Common myeloid progenitor, CD34-positive (primary cell): ENCODE measurements around the gene PBX4.

Experiments
- CTCF ChIA-PET: fragments of 350-600 bp; sonication (Branson Sonifier 250); formaldehyde crosslinking; loops from one replicate; lab custom pipeline; 2021; ENCODE audit warnings: antibody characterized with exemption; lab: Charles Lee
- POLR2A ChIA-PET: fragments of 350-600 bp; sonication (Branson Sonifier 250); formaldehyde crosslinking; loops from one replicate; lab custom pipeline; 2021; ENCODE audit warnings: antibody characterized with exemption; lab: Charles Lee
- DNase-seq, 3 donors: peaks; one replicate each; pipeline versions ENCODE4 v3.0.0 to v3.0.0-alpha.2; 2013
- H3K27ac ChIP-seq, 2 experiments: 1 replicate in 1 of 2; 2 replicates in 1 of 2; pipeline ENCODE4 v1.7.0; 2013; ENCODE audit warnings: inconsistent platforms in 2 of 2, low read length in 2 of 2, mild to moderate bottlenecking in 2 of 2, low read depth in 1 of 2, moderate library complexity in 1 of 2; ENCODE audit not compliant: severe bottlenecking in 2 of 2, insufficient read depth in 1 of 2, poor library complexity in 1 of 2
- H3K27me3 ChIP-seq, 5 experiments: replicated peaks in 2 of 5; 1 replicate in 3 of 5; 2 replicates in 2 of 5; pipeline versions ENCODE4 v1.6.1 to v1.7.0; 2013; ENCODE audit warnings: low read length in 4 of 5, mild to moderate bottlenecking in 2 of 5, moderate library complexity in 2 of 5, inconsistent platforms in 1 of 5; ENCODE audit not compliant: insufficient read depth in 5 of 5, control insufficient read depth in 4 of 5
- H3K36me3 ChIP-seq, 4 experiments: 1 replicate in 2 of 4; 2 replicates in 2 of 4; pipeline versions ENCODE4 v1.6.1 to v1.7.0; 2013; ENCODE audit warnings: low read length in 3 of 4, control low read depth in 1 of 4, mild to moderate bottlenecking in 1 of 4; ENCODE audit not compliant: control insufficient read depth in 4 of 4, insufficient read depth in 4 of 4
- H3K4me1 ChIP-seq, 4 experiments: 1 replicate in 3 of 4; 2 replicates in 1 of 4; pipeline versions ENCODE4 v1.6.1 to v1.7.1; 2013; ENCODE audit warnings: low read length in 3 of 4, mild to moderate bottlenecking in 3 of 4, control low read depth in 1 of 4, inconsistent platforms in 1 of 4, moderate library complexity in 1 of 4; ENCODE audit not compliant: control insufficient read depth in 4 of 4, insufficient read depth in 4 of 4; ENCODE audit errors: control extremely low read depth in 1 of 4
- H3K4me3 ChIP-seq, 7 experiments: 1 replicate in 4 of 7; 2 replicates in 3 of 7; pipeline versions ENCODE4 v1.5.1 to v1.7.0; 2013; ENCODE audit warnings: mild to moderate bottlenecking in 7 of 7, low read length in 6 of 7, moderate library complexity in 6 of 7, inconsistent platforms in 2 of 7, low read depth in 2 of 7, control low read depth in 1 of 7; ENCODE audit not compliant: insufficient read depth in 4 of 7, control insufficient read depth in 1 of 7; ENCODE audit errors: extremely low read depth in 1 of 7
- H3K9me3 ChIP-seq, 5 experiments: 1 replicate in 4 of 5; 2 replicates in 1 of 5; pipeline versions ENCODE4 v1.6.1 to v1.7.1; 2013; ENCODE audit warnings: low read length in 4 of 5, mild to moderate bottlenecking in 2 of 5, inconsistent platforms in 1 of 5, low read depth in 1 of 5, moderate library complexity in 1 of 5; ENCODE audit not compliant: control insufficient read depth in 4 of 5, insufficient read depth in 2 of 5; ENCODE audit errors: control extremely low read depth in 1 of 5
- WGBS: methylation state at CpG from one replicate; pipeline ENCODE4 v1.1.5; 2013; ENCODE audit not compliant: insufficient coverage; 5-methylcytosine and 5-hydroxymethylcytosine counted together

Gene PBX4

DNA sequence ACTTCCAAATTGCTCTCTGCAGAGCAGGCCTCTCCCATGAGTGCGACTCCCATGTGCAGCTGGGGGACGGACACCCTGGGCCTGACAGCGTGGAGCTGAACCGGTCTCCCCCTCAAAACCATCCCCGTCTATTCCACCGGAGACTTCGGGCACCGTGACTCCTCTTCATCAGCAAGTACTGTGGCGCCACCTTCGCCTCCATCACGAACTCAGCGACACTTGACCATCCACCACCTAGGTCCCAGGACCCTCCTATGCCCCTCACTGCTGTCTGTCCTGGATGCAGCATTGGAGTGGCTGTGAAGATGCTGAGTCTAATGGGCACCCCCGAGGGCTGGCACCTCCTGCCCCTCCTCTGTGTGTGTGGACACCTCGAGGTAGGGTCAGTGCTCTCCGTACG lies 59.9 kb downstream of the PBX4 start:
- POLR2A ChIA-PET = no interaction called here
- H3K36me3 ChIP-seq = no peaks in the 10 kb centered on the region
- CTCF ChIA-PET = interaction anchor here (1.3 kb wide), 1 partner anchor 85 kb away, joined by 3 read pairs; the partner anchor contains the start of gene GMIP
- no peaks in the 10 kb centered on the region for H3K27me3 ChIP-seq
- H3K4me3 ChIP-seq = no peak overlapping the region
- peaks cover 0 to 9% (median 8%) of the 10 kb centered on the region in 4 experiments for H3K4me1 ChIP-seq
- H3K27ac ChIP-seq = no peak overlapping the region
- H3K9me3 ChIP-seq = no peaks in the 10 kb centered on the region
- WGBS = 98% methylated on average over 16 of the region's 16 CpGs
- DNase-seq = no peak

DNA sequence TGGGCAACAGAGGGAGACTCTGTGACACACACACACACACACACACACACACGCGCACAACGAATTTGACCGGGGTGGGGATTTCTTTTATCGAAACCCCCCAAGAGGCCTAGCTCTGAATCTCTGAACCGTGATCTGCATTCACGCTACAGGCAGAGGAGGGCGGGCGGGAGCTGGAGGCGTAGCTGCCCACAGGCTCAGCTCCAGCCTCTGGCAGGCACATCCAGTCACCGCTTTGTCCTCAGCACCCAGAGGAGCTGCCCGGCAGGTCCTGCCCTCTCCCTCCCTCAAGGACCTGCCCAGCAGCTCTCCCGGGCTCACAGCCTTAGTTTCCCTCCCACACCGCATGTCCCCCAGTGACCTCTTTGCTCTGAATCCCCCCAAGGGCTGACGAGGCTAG lies 60.4 kb downstream of the PBX4 start:
- no peak for DNase-seq
- H3K9me3 ChIP-seq = no peaks in the 10 kb centered on the region

DNA sequence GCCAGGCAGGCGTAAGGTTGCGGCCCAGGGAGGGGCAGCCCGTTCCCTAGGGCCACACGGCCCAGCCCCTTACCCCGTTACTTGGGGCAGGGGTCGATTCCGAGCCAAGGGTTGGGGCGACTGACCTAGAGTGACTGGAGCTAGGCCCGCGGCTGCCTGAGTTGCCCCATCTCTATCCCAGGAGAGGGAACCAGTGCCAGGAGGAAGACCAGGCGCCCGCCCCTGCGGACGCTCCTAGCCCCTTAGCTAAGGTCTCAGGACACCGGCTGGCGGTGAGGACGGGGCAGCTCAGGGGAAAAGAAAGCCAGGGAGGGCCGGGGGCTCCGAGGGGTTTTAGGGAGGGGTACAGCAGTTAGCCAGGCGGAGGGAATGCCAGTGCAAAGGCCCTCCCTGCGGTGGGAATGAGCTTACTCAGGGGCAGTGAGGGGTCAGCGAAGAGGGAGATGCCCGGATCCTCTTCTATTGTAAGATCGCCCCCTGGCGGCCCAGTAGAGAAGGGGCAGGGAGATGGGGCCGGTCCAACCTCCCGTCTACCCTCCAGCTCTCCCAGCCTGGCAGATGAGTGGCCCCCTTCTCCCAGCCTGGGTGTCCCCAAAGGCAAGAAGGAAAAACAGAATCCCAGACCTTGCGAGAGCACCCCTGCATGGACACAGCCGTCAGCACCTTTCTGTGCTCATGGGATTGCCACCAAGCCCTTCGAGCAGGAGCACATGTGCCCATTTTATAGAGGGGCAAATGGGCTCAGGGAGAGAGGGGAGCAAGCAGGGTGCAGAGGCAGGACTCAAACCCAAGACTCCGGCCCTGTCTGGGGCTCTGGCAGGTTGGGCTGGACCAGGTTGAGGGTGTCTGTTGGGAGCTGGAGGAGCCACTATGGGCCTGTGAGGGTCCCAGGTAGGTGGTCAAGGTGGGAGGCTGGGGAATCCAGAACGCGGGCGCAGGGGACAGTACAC lies 64.1 kb downstream of the PBX4 start:
- no peaks in the 10 kb centered on the region for H3K27me3 ChIP-seq
- H3K4me1 ChIP-seq = no peaks in the 10 kb centered on the region
- no peaks in the 10 kb centered on the region for H3K9me3 ChIP-seq
- ChIA-PET CTCF (interaction anchor here (0.7 to 5.6 kb wide), 7 partner anchors 18 to 73 kb away, joined by 3 to 29 read pairs (median 4); no protein-coding TSS in a partner anchor), POLR2A (no interaction called here)
- H3K27ac ChIP-seq = no peak overlapping the region
- H3K4me3 ChIP-seq = no peak overlapping the region
- WGBS = 74% methylated on average over 29 of the region's 34 CpGs
- H3K36me3 ChIP-seq = no peaks in the 10 kb centered on the region
- DNase-seq = no peak

More for the DNA sequence above, 60.4 kb downstream of the PBX4 start:
- no peaks in the 10 kb centered on the region for H3K27me3 ChIP-seq
- H3K36me3 ChIP-seq = no peaks in the 10 kb centered on the region
- ChIA-PET POLR2A (no interaction called here), CTCF (interaction anchor here (1.3 kb wide), 1 partner anchor 86 kb away, joined by 3 read pairs; the partner anchor contains the start of gene GMIP)
- WGBS = 91% methylated on average over 14 of the region's 15 CpGs
- peaks cover 0 to 9% (median 8%) of the 10 kb centered on the region in 4 experiments for H3K4me1 ChIP-seq
- H3K27ac ChIP-seq = no peak overlapping the region
- no peak overlapping the region for H3K4me3 ChIP-seq

DNA sequence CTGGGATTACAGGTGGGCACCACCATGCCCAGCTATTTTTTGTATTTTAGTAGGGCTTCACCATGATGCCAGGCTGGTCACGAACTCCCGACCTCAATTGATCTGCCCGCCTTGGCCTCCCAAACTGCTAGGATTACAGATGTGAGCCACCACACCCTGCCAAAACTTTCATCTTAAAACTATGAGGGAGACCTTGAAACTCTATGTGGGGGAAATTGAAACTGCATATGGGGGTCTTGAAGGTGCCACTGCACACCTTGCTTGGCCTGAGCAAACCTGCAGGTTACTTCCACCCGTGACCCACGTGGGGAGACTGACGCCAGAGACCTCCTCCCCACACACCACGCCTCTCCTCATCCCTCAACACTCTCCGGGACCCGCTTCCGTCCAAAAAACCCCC lies 64.8 kb downstream of the PBX4 start:
- H3K4me1 ChIP-seq = no peaks in the 10 kb centered on the region
- CTCF ChIA-PET = interaction anchor here (0.7 to 5.6 kb wide), 8 partner anchors 10 to 74 kb away, joined by 3 to 29 read pairs (median 4); no protein-coding TSS in a partner anchor
- no peaks in the 10 kb centered on the region for H3K36me3 ChIP-seq
- H3K9me3 ChIP-seq = no peaks in the 10 kb centered on the region
- POLR2A ChIA-PET = no interaction called here
- DNase-seq = no peak
- no peak overlapping the region for H3K27ac ChIP-seq
- 91% methylated on average over 10 of the region's 10 CpGs for WGBS
- peaks cover 0 to 3% (median 0%) of the 10 kb centered on the region in 5 experiments for H3K27me3 ChIP-seq
- H3K4me3 ChIP-seq = no peak overlapping the region

DNA sequence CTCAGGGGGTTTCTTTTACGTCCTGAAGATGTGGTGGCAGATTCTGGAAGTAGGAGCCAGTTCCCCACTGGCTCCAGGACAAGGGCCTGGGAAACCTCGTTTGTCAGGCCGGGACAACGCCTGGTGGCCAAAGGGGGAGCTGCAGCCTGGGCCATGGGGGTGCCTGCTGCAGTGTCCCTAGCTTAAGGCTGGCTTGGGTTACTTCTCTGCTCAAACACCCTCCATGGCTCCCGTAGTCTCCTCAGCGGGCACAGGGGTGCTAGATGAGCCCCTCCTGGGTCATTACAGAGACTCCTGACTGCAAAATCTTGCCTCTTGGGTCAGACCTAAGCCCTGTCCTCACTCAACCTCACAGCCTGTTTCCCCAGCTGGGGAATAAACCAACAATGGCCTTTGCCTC lies 65.7 kb downstream of the PBX4 start:
- DNase-seq = no peak
- no peaks in the 10 kb centered on the region for H3K4me1 ChIP-seq
- no peak overlapping the region for H3K4me3 ChIP-seq
- no peaks in the 10 kb centered on the region for H3K9me3 ChIP-seq
- peaks cover 0 to 3% (median 0%) of the 10 kb centered on the region in 5 experiments for H3K27me3 ChIP-seq
- ChIA-PET POLR2A (no interaction called here), CTCF (interaction anchor here (0.6 to 5.6 kb wide), 6 partner anchors 10 to 102 kb away, joined by 3 to 29 read pairs (median 4); no protein-coding TSS in a partner anchor)
- H3K27ac ChIP-seq = no peak overlapping the region
- no peaks in the 10 kb centered on the region for H3K36me3 ChIP-seq
- 61% methylated on average over 6 of the region's 6 CpGs for WGBS

DNA sequence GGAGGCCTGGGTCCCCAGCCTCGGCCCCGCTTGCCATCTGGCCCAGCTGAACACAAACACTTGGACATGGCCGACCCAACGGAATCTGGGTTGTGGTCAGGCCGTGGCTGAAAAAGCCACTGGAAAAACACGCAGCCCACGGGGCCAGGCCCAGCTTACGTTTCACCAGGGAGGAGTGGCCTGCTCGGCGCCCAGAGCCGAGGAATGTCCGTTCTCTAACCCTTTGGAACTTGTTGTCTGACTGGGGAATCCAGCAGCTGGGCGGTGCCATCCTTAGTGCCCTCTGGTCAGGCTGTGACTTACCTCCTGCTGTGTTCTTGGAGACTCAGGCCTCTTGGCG lies 66.7 kb downstream of the PBX4 start:
- CTCF ChIA-PET = interaction anchor here (0.6 to 5.6 kb wide), 5 partner anchors 9 to 419 kb away, joined by 3 to 29 read pairs (median 4); partner anchors contain the start of gene NDUFA13
- H3K27ac ChIP-seq = no peak overlapping the region
- no peak for DNase-seq
- H3K9me3 ChIP-seq = no peaks in the 10 kb centered on the region
- 93% methylated on average over 14 of the region's 14 CpGs for WGBS
- POLR2A ChIA-PET = no interaction called here
- H3K4me1 ChIP-seq = no peaks in the 10 kb centered on the region
- no peak overlapping the region for H3K4me3 ChIP-seq
- peaks cover 0 to 6% (median 0%) of the 10 kb centered on the region in 5 experiments for H3K27me3 ChIP-seq
- H3K36me3 ChIP-seq = no peaks in the 10 kb centered on the region
